Activated CD8-positive, alpha-beta memory T cell treated with anti-CD3 and anti-CD28 coated beads, Interleukin-2, amount 50 U/mL, for 1 hour (primary cell): ENCODE results near the gene NCAN.
"Not testable (repeated sequence)": the region's sequence is repeated elsewhere in the genome, so short reads cannot be mapped to it uniquely, and the experiment has no call there.

Experiments used
- DNase-seq: peaks from one replicate; pipeline ENCODE4 v3.0.0-alpha.2; 2020; ENCODE audit errors: extremely low read depth

Gene NCAN

DNA sequence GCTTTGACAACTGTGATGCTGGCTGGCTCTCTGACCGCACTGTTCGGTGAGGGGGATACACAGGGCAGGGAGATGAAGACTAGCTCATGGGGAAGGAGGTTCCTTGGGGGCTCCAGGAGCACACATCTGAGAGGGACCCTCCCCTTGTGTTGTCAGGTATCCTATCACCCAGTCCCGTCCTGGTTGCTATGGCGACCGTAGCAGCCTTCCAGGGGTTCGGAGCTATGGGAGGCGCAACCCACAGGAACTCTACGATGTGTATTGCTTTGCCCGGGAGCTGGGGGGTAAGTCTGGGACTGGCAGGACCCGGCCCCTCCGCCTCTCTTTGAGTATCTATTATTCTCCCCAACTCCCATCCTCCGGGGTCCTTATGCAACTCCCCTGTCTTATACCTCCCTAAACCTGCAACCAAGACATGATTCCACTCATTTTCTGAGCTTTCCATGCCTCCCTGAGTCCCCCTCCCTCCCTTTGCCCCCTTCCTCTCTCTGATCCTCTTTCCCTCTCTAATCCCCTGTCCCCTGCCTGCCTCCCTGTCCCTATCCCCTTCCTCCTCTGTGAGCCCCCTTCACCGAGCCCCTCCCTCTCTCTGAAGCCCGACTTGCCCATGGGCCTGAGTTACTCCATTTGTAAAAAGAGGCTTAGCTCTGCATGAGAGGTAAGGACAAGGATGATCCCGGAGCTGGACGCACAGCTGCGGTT lies 12.5 kb downstream of the NCAN start:
- no peak for DNase-seq

DNA sequence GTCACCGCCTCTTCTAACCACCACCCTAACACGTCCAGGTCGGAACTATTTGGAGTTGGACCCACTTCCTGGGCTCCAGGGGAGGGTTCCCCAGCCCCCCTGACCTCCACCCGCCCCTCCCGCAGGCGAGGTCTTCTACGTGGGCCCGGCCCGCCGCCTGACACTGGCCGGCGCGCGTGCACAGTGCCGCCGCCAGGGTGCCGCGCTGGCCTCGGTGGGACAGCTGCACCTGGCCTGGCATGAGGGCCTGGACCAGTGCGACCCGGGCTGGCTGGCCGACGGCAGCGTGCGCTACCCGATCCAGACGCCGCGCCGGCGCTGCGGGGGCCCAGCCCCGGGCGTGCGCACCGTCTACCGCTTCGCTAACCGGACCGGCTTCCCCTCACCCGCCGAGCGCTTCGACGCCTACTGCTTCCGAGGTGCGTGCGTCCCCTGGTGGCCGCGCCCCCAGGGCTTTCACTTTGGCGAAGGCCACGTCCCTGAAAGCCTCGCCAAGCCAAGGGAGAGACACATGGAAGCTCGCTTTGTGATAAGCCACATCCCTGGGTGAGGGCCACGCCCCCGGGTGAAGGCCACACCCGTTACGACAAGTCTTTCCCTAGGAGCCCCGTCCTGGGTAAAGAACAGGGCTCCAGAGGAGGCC lies 13.2 kb downstream of the NCAN start:
- peak; percentile 34 for DNase-seq

- DNase-seq: no peak
Measured at GRCh38 chr19:19226204-19226603, 14.4 kb downstream of the NCAN start.

- no peak for DNase-seq
Measured at GRCh38 chr19:19226663-19227062, 14.9 kb downstream of the NCAN start.

GRCh38 chr19:19227217-19227616 lies 15.5 kb downstream of the NCAN start:
- no peak for DNase-seq

GRCh38 chr19:19229701-19230100 lies 17.9 kb downstream of the NCAN start:
- no peak for DNase-seq

GRCh38 chr19:19230999-19231398 lies 19.2 kb downstream of the NCAN start:
- DNase-seq: no peak

DNA sequence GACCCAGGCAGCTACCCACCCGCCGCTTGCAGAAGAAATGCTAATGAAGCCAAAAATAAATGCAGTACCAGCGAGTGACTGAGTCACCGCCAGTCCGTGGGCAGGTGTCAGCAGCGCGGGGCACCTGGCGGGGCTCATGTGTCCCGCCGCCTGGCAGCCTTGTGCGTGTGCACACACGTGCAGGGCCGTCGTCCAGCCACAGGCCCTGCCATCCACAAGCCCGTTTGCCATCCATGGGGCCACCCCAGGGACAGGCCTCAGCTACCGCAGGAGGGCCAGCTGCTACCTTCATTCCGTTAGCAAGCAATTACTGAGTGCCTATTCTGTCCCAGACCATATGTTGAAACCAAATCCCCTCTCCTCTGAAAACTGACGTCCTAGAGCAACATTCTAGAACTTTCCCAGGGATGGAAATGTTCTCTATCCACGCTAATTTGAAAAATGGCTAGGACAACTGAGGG lies 20.5 kb downstream of the NCAN start:
- no peak for DNase-seq

GRCh38 chr19:19234220-19234816 lies 22.6 kb downstream of the NCAN start:
- DNase-seq: no peak

GRCh38 chr19:19236173-19236572 lies 24.4 kb downstream of the NCAN start:
- DNase-seq: no peak

DNA sequence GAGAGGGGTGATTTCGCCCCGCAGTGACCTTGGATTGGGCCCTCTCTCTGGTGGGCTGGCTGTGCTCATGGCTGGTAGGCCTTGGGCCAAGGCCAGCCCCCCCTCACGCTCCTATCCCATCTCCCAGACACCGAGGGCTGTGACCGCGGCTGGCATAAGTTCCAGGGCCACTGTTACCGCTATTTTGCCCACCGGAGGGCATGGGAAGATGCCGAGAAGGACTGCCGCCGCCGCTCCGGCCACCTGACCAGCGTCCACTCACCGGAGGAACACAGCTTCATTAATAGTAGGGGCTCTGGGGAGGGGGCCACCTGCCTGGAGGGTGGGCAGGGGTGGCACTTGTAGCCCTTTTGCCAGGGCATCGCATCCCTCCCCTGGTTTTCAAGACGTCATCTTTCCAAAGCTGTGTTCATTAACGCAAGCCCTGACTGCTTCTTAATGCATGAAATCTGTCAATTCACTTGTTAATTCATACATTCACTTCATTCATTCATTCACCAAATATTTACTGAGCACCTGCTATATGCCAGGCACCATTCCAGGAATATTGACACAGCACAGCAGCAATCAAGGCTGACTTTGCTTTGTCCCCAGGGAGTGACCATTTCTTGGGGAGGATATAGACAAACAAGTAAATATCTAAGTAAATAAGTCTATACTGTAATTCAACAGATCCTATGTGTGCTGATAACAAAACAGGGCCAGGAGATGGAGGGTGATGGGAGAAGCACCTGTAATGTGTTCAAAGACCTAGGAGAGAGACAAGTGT lies 26.6 kb downstream of the NCAN start:
- DNase-seq: no peak

DNA sequence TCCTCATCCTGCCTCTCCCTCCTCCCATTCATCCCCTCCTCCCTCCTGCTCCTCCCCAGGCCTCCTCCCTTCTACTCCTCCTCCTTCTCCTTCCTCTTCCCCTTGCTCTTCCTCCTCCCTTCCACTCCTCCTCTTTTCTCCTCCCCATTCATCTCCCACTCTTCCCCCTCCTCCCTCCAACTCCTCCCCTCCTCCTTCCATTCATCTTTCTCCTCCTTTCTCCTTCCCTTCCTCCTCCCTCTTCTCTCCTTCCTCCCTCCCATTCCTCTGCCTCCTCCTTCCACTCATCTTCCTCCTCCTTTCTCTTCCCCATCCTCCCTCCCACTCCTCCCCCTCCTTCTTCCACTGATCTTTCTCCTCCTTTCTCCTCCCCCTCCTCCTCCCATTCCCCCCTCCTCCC lies 27.9 kb downstream of the NCAN start:
- DNase-seq: no peak

GRCh38 chr19:19240476-19240875 lies 28.7 kb downstream of the NCAN start:
- no peak for DNase-seq

DNA sequence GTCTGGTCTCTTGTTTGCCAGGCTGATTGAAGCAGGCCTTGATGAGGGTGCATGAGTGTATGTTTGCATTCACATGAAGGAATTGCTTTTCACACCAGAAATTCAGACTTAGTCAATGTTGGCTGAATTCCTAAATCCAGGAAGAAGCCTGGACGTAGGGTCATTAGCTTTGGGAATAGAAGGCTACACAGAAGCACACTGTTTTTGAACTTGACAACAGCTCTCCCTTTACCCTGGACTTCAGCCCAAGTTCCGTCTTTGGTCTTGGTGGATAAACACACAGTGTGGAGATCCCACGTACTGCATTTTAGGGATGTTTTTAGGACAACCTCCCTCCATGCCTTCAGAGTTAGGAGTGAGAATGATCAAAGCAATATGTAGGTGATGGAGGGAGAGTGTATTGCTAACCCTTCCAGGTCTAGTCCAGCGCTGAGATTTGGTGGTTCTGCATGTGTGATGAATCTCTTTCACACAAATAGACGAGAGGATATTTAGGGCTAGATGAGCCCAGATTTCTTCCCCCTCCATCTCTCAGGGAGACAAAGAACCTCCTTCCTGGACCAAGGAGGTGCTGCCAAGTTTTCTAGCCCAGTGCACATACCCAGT lies 38.5 kb downstream of the NCAN start:
- DNase-seq: no peak

- DNase-seq: not testable (repeated sequence)
Measured at GRCh38 chr19:19253409-19253808, 41.7 kb downstream of the NCAN start.

DNA sequence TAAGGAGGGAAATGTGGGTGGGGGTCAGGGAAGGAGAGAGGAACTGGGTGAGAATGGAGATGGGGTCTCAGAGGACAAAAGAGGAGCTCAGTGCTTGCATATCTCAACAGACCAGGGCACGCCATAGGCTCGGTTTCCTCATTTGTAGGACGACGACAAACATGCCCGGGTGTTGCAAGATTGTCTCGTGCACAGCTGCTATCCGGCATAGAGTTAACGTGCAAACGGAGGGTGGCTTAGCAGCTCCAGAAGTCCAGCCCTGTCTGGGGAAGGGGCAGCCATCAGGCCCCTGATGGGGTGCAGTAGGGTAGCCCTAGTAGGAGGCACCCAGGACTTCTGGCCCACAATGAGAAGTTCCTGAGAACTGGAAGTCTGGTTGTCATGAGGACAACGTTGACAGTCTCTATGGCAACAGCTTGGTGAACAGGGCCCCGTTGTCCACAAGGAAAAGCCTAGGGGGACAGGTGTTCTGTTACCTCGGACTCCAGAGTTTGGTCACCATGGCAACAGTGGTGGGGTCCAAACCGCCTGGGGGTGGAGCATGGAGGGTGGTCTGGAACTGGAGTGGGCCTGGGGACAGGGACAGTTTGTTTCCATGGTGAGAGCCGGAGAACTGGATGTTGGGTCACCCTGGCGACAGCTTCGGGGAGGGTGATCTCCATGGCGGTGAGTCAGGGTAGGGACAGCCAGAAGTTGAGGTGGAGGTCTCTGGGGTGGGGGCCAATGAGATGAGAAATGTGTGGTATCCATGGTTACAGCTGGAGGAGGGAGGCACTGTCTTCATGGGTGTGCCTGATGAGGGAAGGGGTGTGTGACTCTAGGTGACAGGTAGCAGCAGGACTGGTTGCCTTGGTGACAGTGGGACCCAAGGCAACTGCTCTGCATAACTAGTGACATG lies 44.6 kb downstream of the NCAN start:
- no peak for DNase-seq

DNA sequence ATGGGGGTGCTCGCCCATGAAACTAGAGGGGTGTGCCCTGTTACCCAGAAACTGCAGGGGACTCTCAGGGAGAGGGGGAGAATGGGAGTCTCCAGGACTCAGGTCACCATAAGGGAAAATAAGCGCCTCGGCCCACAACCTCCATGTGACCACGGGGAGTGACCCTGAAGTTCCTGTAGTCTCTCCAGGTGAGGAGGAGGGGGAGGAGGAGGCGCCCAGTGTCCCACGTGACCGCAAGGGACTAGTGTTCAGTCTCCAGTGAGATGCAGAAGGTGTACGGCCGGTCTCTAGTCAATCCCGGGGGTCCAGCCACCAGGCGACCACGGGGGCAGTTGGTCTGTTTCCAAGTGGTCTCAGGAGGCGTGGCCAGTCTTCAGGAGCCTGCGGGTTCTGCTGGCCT lies 45.4 kb downstream of the NCAN start:
- no peak for DNase-seq

DNA sequence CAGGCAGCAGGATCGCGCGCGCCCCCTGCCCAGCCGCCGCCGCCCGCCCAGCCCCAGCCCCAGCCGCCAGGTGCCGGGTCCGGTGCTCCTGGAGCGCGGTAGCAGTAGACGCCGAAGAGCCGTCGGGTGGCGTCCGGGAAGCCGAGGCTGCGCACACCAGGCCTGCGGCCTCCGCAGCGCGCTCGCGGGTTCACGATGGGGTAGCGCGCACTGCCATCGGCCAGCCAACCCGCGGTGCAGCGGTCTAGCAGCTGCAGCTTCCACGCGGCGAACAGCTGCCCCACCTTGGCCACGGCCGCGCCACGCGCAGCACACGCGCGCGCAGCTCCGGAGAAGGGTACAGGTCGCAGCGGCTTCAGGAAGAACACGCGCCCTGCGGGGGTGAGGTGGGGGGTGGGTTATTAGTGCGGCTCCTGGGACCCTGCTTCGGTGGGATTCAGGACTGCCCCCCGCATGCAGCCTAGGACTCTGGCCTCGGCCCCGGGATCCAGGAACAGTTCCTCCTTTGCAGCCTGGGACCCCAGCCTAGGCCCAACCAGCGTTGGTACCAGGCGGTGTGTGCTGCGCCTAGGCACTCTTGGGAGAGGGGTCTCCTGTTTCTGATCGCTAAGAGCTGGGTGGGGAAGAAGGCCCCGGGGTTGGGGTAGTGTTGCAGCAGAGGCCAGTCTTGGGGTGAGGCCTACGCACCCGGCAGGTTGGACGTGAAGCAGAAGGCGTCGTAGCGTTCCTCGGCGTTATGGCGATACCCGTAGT lies 46.3 kb downstream of the NCAN start:
- DNase-seq: no peak

DNA sequence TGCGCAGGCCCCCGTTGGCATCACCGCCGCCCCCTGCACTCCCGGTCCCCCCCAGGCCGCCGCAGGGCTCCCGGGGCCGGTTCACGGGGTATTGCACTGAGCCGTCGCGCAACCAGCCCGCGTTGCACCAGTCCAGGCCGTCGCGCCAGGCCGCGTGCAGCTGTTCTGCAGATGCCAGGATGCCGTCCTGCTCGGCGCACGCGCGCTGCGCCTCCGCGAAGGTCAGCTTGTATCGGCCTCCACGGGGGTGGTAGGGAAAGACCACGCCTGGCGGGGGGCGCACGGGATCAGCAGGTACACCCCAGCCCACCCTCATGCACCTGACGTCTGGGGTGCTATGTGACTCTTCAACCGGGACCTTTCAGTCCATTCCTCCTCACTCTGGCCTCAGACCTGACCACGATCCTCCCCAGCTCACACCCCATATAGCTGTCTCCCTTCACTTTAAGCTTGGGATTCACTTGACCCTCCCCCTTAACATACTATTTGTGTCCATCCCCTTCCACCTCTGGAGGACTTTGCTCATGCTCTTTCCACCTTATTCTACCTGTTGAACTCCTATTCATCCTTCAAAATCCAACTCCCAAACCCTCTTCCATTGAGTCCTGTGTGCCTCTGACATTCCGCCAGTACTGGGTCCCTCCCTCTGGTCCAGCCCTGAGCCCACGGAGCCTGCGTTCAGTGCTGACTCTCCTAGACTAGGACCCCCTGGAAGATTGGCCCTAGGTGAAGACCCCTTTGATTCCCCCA lies 47.0 kb downstream of the NCAN start:
- no peak for DNase-seq

- no peak for DNase-seq
Measured at GRCh38 chr19:19259741-19260140, 48.0 kb downstream of the NCAN start.
